GM19023 (cell line): ENCODE results near the gene SLC25A17.
"Not testable (repeated sequence)": the region's sequence is repeated elsewhere in the genome, so short reads cannot be mapped to it uniquely, and the experiment has no call there.

Source experiments
- ATAC-seq: cut with Tn5 transposase; IDR thresholded peaks from one replicate; pipeline ENCODE4 v1.9.1; 2021; ENCODE audit warnings: mild to moderate bottlenecking, moderate library complexity; ENCODE audit not compliant: unreplicated experiment

The SLC25A17 gene

DNA sequence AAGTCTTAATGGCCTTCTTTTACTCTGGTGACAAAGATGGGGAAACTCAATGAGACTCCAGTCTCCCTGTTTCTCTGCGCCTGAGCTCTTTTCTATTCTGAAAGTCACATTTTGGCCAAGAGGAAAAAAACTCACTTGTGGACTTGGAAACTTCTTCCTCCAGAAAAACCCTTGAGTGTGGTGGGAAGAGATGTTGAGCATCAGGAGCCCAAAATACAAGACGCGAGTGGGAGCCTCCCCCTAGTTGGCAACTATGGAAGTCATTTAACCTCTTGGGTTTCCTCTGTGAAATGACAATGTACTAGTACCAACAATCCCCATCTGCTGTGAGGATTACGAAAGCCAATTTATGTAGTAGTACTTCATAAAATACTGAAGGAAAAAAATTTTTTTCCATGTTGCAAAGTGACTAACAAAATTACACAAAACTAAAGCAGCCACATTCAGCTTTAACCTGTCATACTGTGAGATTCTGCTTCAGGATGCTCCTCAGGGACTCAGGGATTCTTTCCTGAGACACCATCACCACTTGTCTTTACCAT, 524 bp upstream of the SLC25A17 start:
- no peak for ATAC-seq

DNA sequence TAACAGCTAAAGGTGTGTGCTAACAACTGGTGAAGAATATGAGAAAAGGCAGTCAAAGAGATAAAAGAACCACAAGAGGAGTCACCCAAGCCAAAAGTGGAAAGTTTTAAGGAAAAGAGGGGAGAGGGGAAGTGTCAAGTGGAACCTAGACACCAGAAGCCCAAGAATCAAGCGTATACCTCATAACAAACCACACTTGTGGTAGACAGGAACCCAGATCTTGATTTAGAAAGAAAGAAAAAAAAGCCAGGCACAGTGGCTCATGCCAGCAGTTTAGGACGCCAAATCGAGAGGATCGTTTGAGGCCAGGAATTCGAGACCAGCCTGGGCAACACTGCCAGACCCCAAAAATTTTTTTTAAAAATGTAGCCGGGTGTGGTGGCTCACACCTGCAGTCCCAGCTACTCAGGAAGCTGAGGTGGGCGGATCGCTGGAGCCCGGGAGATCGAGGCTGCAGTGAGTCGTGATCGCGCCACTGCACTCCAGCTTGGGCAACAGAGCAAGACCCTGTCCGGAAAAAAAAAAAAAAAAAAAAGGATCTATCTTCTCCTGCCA, 877 bp downstream of the SLC25A17 start:
- ATAC-seq = no peak

DNA sequence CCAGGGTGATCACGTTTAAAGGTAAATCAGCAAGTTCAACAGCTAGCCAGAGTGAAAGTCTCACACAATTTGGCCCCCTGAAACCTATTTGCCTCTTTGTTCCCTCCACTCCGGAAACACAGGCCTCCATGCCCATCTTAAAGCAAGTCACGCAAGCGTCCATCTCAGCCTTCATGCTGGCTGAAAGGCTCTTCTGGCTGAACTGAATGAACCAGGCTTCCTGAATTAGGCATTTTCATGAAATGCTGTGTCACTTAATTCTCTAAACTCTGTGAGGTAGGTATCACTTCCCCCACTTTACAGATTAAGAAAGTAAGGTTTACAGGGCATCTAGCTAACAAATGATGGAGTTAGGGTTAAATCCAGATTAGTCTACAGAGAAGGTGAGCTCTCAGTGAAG, 1.4 kb downstream of the SLC25A17 start:
- ATAC-seq = no peak

DNA sequence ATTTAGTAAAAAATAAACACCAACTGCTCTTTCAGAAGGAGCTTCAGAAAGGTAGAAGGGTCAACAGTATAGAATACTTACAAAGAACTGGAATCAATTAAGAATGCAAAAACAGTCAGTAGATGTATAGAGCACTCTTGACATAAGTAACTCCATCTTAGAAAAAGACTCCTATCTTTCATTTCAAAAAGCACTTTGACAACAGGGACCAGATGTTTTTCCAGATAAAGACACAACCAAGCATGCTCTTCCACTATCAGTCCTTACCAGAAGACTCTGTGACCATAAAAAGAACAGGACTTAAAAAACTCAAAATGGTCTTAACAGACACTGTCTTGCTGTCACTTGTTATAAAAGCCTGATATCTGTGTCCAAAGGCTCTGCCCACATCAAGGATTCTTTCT, 5.2 kb downstream of the SLC25A17 start:
- no peak for ATAC-seq

DNA sequence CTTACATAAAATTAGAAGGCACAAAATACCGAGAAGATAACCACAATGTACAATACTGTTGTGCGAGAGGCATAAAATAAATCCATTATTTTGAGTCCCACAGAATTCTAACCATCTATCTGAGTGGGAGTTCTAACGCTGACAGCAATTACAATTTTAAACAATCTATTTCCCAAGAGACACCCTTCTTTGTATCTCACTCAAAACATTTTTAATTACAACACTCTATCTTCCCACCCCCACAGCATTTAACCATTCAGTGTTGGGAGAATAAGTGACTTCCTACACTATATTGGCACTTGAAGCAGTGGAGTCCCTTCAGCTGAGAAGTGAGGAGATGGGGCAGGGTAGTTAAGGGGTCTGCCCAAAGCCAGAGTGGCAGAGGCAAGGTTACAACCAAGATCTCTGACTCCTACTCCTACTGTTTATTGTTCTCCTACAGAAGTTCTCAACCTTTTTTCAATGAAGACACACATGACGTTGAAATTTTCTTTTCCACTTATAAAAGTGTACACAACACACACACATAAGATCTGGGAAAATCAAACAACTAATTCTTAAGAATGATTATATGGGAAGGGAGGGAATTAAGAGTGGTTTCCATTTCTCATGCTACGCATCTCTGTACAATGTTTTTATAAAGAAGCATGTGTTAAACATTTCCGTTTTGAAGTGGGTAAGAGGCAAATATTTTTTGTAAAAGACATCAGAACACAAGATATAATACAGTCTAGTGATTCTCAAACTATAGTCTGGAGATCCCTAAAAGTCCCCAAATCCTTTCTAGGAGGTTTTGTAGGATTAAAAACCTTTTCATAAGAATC, 10.9 kb downstream of the SLC25A17 start:
- no peak for ATAC-seq

DNA sequence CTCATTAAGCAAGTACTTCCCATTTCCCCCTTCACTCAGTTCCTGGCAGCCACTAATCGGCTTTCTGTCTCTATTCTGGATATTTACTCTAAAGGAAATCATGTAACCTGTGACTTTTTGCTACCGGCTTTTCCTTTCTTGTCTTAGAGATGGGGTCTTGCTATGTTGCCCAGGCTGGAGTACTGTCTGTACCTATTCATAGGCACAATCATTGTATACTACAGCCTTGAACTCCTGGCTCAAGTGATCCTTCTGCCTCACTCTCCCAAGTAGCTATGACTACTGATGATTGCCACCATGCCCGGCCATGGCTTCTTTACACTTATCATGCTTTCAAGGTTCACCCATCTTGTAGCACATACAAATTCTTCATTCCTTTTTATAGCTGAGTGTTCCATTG, 12.4 kb downstream of the SLC25A17 start:
- no peak for ATAC-seq

DNA sequence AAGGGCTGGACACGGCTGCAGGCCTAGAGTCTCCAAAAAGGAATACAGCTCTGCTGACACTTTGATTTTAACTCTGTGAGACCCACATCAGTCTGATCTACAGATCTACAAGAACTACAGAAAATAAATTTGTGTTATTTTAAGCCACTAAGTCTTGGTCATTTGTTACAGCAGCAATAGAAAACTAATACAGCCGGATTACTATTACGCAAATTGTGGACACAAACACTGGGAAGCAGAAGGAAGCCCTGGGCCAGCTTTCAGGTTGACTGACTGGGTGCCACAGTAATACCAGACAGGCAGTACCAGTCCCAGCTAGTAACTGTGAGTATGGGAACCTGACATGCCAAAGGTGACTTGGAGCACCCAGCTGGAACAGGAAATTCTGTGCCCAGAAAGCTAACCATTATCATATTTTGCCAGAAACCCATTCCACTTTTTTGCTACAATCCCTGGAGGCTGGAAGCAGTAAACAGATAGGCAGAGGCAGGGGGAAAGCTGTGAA, 13.4 kb downstream of the SLC25A17 start:
- ATAC-seq = no peak

DNA sequence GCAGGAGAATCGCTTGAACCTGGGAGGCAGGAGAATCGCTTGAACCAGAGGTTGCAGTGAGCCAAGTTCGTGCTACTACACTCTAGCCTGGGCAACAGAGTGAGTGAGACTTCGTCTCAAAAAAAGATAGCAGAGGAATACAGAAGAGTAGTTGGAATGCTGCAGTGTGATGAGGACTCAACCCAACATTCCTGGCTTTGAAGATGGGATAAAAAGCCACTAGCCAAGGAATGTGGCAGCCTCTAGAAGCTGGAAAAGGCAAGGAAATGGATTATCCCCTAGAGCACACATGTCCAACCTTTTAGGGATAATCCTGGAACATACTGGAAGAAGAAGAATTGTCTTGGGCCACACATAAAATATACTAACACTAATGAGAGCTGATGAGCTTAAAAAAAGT, 13.9 kb downstream of the SLC25A17 start:
- no peak for ATAC-seq

DNA sequence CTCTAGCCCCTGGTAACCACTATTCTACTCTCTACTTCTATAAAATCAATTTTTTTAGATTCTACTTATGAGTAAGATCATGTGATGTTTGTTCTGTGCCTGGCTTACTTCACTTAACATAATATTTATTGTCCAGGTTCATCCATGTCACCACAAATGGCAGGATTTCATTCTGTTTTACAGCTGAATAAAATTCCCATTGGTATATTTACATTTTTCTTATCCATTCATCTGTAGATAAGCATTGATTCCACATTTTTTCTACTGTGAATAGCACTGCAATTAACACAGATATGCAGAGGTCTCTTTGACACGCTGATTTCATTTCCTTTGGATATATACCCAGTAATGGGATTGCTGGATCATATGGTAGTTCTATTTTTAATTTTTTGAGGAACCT, 15.8 kb downstream of the SLC25A17 start:
- no peak for ATAC-seq

DNA sequence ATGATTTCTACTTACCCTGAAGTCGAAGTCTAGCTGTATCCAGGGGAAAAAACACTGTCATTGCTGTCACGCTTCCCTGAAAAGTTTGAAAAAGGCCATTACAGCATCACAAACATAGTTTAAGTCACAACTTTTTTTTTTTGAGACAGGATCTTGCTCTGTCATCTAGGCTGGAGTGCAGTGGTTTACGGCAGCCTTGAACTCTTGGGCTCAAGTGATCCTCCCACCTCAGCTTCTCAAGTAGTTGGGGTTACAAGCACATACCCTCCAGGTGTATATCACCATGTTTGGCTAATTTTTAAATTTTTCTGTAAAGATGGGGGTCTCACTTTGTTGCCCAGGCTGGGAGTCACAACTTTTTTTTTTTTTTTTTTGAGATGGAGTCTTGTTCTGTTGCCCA, 20.1 kb downstream of the SLC25A17 start:
- no peak for ATAC-seq

DNA sequence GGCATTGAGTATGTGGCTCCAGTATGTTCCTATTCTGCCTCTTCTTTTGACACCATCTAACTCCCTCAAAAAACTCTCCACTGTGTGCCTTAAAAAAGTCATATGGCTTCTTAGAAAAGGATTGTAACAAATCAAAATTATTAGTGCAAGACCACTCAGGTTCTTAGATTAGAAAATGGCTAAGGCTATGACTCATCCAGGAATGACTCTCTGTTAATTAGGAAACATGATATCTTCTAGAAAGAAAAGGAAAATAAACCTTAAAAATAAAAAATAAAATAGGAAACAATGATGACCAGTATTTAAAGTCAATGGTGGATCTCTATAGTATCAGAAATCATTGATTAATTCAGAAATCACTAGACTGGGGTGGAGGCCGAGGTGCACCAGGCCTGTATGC, 21.7 kb downstream of the SLC25A17 start:
- ATAC-seq = no peak

DNA sequence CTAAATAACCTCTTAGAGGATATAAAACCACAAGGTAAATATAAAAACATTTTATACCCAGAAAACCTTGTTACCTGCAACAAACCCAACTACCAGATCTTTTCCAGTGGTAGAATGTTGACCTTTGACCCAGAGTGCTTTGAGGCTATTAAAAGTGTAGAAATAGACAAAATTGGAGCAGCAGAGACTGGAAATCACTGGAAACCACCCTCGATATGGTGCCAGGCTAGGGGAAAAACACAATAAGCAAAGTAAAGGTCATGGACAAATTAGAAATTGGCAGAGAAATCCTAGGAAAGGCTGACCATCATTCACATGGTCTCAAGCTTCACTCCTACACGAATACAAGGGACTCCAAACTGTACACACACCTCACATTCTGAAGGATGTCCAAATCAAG, 26.7 kb downstream of the SLC25A17 start:
- ATAC-seq = no peak

DNA sequence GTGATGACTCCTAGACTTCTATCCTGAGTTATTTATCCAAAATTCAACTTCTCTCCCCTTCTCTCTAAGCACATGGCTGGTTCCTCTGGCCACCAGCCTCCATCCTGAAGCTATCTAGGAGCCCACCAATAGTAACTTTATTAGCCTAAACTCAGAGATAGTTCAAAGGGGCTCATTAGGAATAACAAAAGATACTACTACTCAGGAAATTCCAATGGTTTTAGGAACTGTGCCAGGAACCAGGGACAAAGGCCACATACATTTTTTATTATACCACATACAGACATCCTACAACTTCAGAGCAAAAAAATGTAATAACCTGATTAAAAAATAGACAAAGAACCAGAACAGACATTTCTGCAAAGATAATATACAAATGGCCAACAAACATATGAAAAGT, 27.9 kb downstream of the SLC25A17 start:
- no peak for ATAC-seq

DNA sequence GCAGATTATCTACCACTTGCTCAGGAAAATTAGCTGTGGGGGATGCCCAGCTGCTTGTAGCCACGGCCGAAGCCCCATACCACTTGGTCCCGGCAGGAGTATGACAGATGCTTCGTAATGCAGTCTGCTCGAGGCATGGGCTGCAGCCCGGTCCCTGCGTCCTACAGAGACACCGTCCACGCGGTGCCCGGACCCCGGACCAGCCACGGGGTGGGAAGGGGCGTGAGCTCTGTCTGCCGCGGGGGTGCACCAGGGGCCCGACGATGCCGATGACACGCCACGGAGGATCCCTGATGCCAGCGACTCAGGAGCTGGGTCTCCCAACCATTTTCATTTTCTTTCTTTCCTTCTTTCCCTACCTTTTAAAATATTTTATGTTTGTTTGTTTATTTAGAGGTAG, 30.0 kb downstream of the SLC25A17 start:
- ATAC-seq = no peak

DNA sequence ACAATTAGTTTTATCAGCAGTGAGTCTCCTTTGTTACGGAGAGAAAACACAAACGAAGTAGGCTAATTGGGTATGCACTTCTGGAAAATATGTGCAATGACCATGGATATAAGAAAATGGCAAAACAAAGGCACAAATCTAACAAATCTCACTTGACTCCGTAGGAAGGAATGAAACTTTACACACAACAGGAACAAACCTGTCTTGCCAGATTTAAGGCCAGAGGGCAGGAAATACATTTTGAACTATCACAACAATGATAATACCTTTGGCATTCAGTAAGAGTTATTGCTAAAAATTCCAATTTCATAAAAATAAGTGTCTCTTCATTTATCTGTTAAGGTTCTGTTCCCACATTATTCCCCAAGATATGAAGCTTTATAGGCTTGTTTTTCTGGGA, 36.6 kb downstream of the SLC25A17 start:
- no peak for ATAC-seq

DNA sequence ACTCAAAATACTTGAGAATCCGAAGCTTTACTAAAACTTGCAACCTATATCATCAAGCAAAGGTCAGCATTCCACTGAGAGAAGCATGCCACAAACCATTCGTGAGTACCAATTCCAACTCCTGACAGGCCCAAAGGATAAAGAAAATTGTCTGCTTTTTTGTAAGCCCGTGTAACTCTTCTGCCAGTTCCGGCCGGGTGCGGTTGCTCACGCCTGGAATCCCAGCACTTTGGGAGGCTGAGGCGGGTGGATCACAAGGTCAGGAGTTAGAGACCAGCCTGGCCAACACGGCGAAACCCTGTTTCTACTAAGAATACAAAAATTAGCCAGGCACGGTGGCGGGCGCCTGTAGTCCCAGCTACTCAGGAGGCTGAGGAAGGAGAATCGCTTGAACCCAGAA, 37.4 kb downstream of the SLC25A17 start:
- not testable (repeated sequence) for ATAC-seq

DNA sequence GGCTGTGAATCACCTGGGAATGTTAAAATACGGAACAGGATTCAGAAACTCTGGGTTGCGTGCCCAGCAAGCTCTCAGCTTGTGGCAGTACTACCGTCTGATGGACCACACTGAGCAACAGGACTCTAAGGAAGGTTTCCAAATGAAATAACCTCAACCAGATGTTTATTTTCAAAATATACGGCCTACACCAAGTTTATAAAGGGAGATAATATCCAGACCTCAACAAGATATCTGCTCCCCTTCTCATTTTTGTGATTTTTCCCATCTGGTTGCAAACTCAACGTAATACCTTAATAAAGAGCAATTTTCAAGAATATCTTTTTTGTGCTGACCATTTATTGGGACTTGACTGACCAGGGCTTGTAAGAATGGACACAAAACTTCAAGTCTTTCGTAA, 49.4 kb downstream of the SLC25A17 start:
- ATAC-seq = no peak

DNA sequence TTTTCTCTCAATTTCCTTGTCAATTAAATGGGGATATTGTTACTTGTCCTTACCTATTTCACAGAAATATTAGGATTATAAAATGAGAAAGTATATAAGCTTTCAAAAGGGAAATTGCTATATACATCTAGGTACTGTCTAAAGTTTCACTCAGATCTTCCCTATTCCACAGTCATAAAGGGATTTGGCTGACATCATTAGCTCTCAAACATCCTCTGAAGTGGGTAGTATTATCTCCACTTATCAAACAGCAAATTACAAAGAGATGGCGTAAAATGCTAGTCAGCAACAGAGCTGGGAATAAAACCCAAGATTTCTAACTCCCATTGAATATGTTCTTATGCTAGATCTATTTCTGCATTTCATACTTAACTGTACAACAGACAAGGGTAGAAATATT, 50.9 kb downstream of the SLC25A17 start:
- ATAC-seq = no peak

DNA sequence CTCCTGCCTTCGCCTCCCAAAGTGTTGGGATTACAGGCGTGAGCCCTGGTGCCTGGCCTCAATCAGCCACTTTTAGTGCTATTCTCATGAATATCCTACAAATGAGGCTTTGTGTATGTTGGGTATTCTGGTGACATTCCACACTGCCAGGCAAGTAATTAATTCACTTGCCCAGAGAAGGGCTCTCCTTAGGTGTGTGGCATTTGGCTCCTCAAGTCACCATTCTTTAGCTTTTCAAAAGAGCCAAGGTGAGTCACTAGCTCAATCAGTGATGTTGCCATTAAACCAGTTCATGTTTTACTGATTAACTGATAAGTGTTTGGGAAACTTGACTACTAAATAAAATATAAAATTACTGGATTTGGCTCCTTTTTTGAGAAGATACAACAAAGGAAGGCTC, 52.2 kb downstream of the SLC25A17 start:
- ATAC-seq = no peak

DNA sequence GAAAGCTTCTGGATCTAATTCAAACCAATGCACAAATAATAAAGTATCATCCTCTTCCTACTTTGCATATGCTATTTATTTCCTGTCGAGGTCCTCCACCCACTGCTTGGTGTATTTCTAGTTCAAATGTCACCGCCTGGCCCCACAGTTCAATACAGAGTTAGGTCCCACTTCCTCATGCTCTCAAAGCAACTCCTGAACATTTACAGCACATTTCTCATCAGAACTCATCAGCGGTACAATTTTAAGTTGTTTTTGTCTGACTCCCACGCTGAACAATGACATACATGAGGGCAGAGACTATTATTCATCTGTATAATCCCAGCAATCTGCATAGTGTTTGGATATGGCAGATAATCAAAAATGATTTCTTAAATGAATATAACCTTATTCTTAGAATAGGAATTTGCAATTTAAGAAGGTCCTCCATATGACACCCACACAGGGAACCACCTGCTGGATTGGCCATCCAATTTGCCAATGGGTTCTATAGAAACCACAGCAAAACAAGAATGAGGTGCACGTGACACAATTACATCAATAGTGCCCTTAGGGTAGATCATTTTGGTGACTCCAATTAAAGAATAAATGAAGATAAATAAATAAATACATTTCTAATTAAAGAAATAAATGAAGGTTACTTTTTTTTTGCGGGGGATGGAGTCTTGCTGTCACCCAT, 54.2 kb downstream of the SLC25A17 start:
- no peak for ATAC-seq

DNA sequence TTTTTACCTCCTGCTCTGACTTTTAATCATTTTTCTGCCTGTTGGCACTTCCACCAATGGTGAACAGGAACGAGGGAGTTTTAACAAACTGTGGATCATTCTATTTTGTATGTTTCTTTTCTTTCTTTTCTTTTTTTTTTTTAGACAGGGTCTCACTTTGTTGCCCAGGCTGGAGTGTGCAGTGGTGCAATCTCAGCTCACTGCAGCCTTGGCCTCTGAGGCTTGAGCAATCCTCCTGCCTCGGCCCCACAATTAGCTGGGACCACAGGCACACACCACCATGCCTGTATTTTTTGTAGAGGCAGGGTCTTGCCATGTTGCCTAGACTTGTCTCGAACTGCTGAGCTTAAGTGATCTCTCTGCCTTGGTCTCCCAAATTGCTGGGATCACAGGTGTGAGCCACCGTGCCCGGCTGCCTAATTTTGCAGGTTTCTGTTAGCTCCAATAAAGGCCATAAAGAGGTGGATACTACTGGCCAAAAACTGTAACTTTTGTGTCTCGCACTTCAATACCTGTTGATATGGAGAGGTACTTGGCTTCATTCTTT, 59.8 kb downstream of the SLC25A17 start:
- no peak for ATAC-seq
